Liver (tissue), 9 donors: ENCODE data around the gene FAM217A. TPM values are rescaled to one million over a fixed set of nuclear protein-coding genes. Genes with fewer than 3 reads are reported as not detected.

Experiments used
- DNase-seq: peaks from one replicate; pipeline ENCODE4 v3.0.0-alpha.2; 2017; ENCODE audit warnings: low spot score
- H3K27ac ChIP-seq, 2 donors: one replicate each; pipeline ENCODE4 v1.7.0; 2013; ENCODE audit warnings: inconsistent platforms in 2 of 2, low read length in 2 of 2, control low read depth in 1 of 2, low read depth in 1 of 2, mild to moderate bottlenecking in 1 of 2
- H3K27me3 ChIP-seq, 4 donors: one replicate each; pipeline versions ENCODE4 v1.6.1 to v1.7.0; 2013; ENCODE audit warnings: low read length in 3 of 4, inconsistent platforms in 1 of 4, mild to moderate bottlenecking in 1 of 4, moderate library complexity in 1 of 4; ENCODE audit not compliant: control insufficient read depth in 4 of 4, insufficient read depth in 4 of 4
- H3K36me3 ChIP-seq, 4 donors: one replicate each; pipeline versions ENCODE4 v1.6.1 to v1.7.0; 2013; ENCODE audit warnings: low read length in 3 of 4, mild to moderate bottlenecking in 3 of 4, low read depth in 1 of 4, moderate library complexity in 1 of 4; ENCODE audit not compliant: control insufficient read depth in 4 of 4, insufficient read depth in 3 of 4
- H3K4me1 ChIP-seq, 4 donors: one replicate each; pipeline versions ENCODE4 v1.6.1 to v1.7.0; 2013; ENCODE audit warnings: low read length in 3 of 4, mild to moderate bottlenecking in 3 of 4, moderate library complexity in 1 of 4; ENCODE audit not compliant: control insufficient read depth in 4 of 4, insufficient read depth in 4 of 4
- H3K4me3 ChIP-seq, 3 donors: one replicate each; pipeline versions ENCODE4 v1.6.1 to v1.7.0; 2013; ENCODE audit warnings: low read length in 3 of 3, control low read depth in 1 of 3, low read depth in 1 of 3, mild to moderate bottlenecking in 1 of 3
- H3K9ac ChIP-seq, 2 donors: one replicate each; pipeline ENCODE4 v1.7.0; 2013; ENCODE audit warnings: low read length in 2 of 2, mild to moderate bottlenecking in 2 of 2, moderate library complexity in 2 of 2, control low read depth in 1 of 2, low read depth in 1 of 2
- H3K9me3 ChIP-seq, 4 donors: one replicate each; pipeline versions ENCODE4 v1.6.1 to v1.7.0; 2013; ENCODE audit warnings: low read length in 3 of 4; ENCODE audit not compliant: control insufficient read depth in 4 of 4
- EGR1 ChIP-seq, 2 donors: IDR thresholded peaks; 2 replicates each; pipeline ENCODE4 v1.6.1; 2016 to 2018; ENCODE audit warnings: antibody characterized with exemption in 2 of 2, low read depth in 2 of 2
- FOXA1 ChIP-seq: IDR thresholded peaks from 2 replicates; pipeline ENCODE4 v1.6.1; 2016; ENCODE audit warnings: antibody characterized with exemption
- HNF4A ChIP-seq, 2 donors: conservative IDR thresholded peaks; 2 replicates each; pipeline ENCODE4 v1.6.1; 2016; ENCODE audit warnings: antibody characterized with exemption in 2 of 2, mild to moderate bottlenecking in 2 of 2
- HNF4G ChIP-seq: IDR thresholded peaks from 2 replicates; pipeline ENCODE4 v1.6.1; 2016; ENCODE audit warnings: antibody characterized with exemption
- JUND ChIP-seq, 2 donors: IDR thresholded peaks; 2 replicates each; pipeline ENCODE4 v1.6.1; 2016; ENCODE audit warnings: antibody characterized with exemption in 2 of 2
- NR2F2 ChIP-seq: IDR thresholded peaks from 2 replicates; pipeline ENCODE4 v1.6.1; 2016; ENCODE audit warnings: antibody characterized with exemption
- RAD21 ChIP-seq, 2 donors: IDR thresholded peaks; 2 replicates each; pipeline ENCODE4 v1.6.1; 2016; ENCODE audit warnings: antibody characterized with exemption in 2 of 2, mild to moderate bottlenecking in 2 of 2
- RXRA ChIP-seq, 2 donors: IDR thresholded peaks; 2 replicates each; pipeline ENCODE4 v1.6.1; 2017 to 2018; ENCODE audit warnings: antibody characterized with exemption in 2 of 2, mild to moderate bottlenecking in 1 of 2
- SP1 ChIP-seq: IDR thresholded peaks from 2 replicates; pipeline ENCODE4 v1.6.1; 2018; ENCODE audit warnings: antibody characterized with exemption, mild to moderate bottlenecking
- TAF1 ChIP-seq: conservative IDR thresholded peaks from 2 replicates; pipeline ENCODE4 v1.6.1; 2016; ENCODE audit warnings: antibody characterized with exemption, mild to moderate bottlenecking
- YY1 ChIP-seq: IDR thresholded peaks from 2 replicates; pipeline ENCODE4 v1.6.1; 2016; ENCODE audit warnings: antibody characterized with exemption, mild to moderate bottlenecking
- WGBS: extraction: QIAGEN DNeasy Blood & Tissue Kit; methylation state at CpG from one replicate; pipeline ENCODE4 v1.1.7; 2013; 5-methylcytosine and 5-hydroxymethylcytosine counted together
- polyA plus RNA-seq, 2 donors: library from polyadenylated mRNA; stranded (reverse) in 1 of 2; unstranded in 1 of 2; fragments of 200-250 nt in 1 of 2; fragments of >200 nt in 1 of 2; fragmentation: Nextera tagmentation in 1 of 2; extraction: Ambion mirVana in 1 of 2; gene quantifications; one replicate each; pipeline versions ENCODE4 v1.2.1 to v1.2.3, GENCODE V29; 2013 to 2015
- total RNA-seq, 2 donors: library from RNA; depleted of rRNA; stranded (reverse); fragments of >200 nt; gene quantifications; one replicate each; pipeline ENCODE4 v1.2.3, GENCODE V29; 2014
- TF ChIP-seq, protein P1 (sequence below): IDR thresholded peaks from 2 replicates; pipeline ENCODE4 v1.6.1; 2016; ENCODE audit warnings: antibody characterized with exemption, mild to moderate bottlenecking
- TF ChIP-seq, protein P2 (sequence below): IDR thresholded peaks from 2 replicates; pipeline ENCODE4 v1.6.1; 2016; ENCODE audit warnings: antibody characterized with exemption
- TF ChIP-seq, protein P3 (sequence below): fragments of 150-350 bp; IDR thresholded peaks from 2 replicates; pipeline ENCODE4 v1.5.1; 2017; ENCODE audit warnings: improper control_type of control experiment, low read depth, low read length; ENCODE audit not compliant: missing input control
- TF ChIP-seq, protein P4 (sequence below): IDR thresholded peaks from 2 replicates; pipeline ENCODE4 v1.6.1; 2016; ENCODE audit warnings: antibody characterized with exemption
- donor health status: healthy.
- donor health status: healthy.
- donor health status: healthy.
- donor health status: healthy.
- donor health status: healthy.

The FAM217A gene
- total and polyA plus RNA-seq, 4 donors: not detected

DNA sequence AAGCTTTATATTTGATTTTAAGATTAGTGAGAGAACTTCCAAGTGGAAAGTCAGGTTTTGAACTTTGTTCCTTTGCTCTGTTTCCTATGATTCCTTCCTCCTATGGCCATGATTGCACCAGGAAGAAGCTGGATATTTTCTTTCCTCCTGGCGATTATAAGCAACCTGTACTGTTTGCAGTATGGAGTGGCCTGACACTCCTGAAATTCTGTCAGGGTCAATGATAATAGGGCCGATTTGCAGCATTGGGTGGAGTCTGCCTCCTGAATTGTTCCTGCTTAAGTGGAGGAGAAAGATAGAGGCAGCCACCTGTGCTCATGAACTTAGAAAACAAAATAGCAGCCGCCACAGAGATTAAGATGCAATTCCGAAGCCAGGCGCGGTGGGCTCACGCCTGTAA is 9.8 kb upstream of the FAM217A start (continued):
- TF ChIP-seq, protein P1, sequence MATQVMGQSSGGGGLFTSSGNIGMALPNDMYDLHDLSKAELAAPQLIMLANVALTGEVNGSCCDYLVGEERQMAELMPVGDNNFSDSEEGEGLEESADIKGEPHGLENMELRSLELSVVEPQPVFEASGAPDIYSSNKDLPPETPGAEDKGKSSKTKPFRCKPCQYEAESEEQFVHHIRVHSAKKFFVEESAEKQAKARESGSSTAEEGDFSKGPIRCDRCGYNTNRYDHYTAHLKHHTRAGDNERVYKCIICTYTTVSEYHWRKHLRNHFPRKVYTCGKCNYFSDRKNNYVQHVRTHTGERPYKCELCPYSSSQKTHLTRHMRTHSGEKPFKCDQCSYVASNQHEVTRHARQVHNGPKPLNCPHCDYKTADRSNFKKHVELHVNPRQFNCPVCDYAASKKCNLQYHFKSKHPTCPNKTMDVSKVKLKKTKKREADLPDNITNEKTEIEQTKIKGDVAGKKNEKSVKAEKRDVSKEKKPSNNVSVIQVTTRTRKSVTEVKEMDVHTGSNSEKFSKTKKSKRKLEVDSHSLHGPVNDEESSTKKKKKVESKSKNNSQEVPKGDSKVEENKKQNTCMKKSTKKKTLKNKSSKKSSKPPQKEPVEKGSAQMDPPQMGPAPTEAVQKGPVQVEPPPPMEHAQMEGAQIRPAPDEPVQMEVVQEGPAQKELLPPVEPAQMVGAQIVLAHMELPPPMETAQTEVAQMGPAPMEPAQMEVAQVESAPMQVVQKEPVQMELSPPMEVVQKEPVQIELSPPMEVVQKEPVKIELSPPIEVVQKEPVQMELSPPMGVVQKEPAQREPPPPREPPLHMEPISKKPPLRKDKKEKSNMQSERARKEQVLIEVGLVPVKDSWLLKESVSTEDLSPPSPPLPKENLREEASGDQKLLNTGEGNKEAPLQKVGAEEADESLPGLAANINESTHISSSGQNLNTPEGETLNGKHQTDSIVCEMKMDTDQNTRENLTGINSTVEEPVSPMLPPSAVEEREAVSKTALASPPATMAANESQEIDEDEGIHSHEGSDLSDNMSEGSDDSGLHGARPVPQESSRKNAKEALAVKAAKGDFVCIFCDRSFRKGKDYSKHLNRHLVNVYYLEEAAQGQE: no peak
- TF ChIP-seq RXRA (IDR thresholded peaks at IDR 0.05) (no peak), EGR1 (IDR thresholded peaks at IDR 0.05; ENCODE audit: low read depth in 2 of 2) (no peak), SP1 (no peak)

DNA sequence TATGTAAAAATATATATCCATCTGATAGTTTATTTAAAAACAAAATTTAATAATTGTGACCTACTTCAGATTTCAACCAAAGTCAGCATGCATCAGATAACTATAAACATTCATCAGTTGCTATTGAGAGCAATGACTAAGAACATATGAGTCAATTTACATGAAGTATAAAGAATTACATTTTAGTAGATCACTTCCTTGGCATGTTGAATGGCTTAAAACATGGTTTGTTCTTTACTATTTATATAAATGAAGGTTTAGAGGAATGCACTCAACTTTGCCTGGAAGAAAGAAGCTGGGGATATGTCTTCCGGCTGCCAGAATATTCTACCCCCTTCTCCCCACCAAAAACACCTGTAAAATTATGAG is 6.4 kb upstream of the FAM217A start:
- Histone ChIP-seq H3K27me3 (no peaks in the 10 kb centered on the region), H3K9ac (no peak overlapping the region), H3K9me3 (no peaks in the 10 kb centered on the region), H3K4me3 (no peak overlapping the region), H3K4me1 (peaks cover 0 to 8% (median 0%) of the 10 kb centered on the region in 4 donors), H3K36me3 (no peaks in the 10 kb centered on the region), H3K27ac (no peak overlapping the region)
- no peak for TF ChIP-seq YY1
- TF ChIP-seq EGR1 (IDR thresholded peaks at IDR 0.05; ENCODE audit: low read depth in 2 of 2): no peak
- TF ChIP-seq, protein P1: no peak
- TF ChIP-seq SP1: no peak
- TF ChIP-seq TAF1: no peak
- no peak for TF ChIP-seq FOXA1
- TF ChIP-seq RAD21 (IDR thresholded peaks at IDR 0.05): no peak
- TF ChIP-seq, protein P2, sequence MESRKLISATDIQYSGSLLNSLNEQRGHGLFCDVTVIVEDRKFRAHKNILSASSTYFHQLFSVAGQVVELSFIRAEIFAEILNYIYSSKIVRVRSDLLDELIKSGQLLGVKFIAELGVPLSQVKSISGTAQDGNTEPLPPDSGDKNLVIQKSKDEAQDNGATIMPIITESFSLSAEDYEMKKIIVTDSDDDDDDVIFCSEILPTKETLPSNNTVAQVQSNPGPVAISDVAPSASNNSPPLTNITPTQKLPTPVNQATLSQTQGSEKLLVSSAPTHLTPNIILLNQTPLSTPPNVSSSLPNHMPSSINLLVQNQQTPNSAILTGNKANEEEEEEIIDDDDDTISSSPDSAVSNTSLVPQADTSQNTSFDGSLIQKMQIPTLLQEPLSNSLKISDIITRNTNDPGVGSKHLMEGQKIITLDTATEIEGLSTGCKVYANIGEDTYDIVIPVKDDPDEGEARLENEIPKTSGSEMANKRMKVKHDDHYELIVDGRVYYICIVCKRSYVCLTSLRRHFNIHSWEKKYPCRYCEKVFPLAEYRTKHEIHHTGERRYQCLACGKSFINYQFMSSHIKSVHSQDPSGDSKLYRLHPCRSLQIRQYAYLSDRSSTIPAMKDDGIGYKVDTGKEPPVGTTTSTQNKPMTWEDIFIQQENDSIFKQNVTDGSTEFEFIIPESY: no peak
- TF ChIP-seq, protein P3, sequence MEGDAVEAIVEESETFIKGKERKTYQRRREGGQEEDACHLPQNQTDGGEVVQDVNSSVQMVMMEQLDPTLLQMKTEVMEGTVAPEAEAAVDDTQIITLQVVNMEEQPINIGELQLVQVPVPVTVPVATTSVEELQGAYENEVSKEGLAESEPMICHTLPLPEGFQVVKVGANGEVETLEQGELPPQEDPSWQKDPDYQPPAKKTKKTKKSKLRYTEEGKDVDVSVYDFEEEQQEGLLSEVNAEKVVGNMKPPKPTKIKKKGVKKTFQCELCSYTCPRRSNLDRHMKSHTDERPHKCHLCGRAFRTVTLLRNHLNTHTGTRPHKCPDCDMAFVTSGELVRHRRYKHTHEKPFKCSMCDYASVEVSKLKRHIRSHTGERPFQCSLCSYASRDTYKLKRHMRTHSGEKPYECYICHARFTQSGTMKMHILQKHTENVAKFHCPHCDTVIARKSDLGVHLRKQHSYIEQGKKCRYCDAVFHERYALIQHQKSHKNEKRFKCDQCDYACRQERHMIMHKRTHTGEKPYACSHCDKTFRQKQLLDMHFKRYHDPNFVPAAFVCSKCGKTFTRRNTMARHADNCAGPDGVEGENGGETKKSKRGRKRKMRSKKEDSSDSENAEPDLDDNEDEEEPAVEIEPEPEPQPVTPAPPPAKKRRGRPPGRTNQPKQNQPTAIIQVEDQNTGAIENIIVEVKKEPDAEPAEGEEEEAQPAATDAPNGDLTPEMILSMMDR: no peak
- TF ChIP-seq NR2F2: no peak
- no peak for TF ChIP-seq JUND (IDR thresholded peaks at IDR 0.05)
- no peak for TF ChIP-seq HNF4G
- TF ChIP-seq, protein P4, sequence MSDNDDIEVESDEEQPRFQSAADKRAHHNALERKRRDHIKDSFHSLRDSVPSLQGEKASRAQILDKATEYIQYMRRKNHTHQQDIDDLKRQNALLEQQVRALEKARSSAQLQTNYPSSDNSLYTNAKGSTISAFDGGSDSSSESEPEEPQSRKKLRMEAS: no peak
- no peak for TF ChIP-seq HNF4A (conservative IDR thresholded peaks at IDR 0.05)
- DNase-seq: no peak
- WGBS: 95% methylated on average over 1 of the region's 1 CpG
